HEK293 (cell line): ENCODE measurements around the gene NINJ2.

ENCODE experiments used
- CTCF ChIA-PET: fragments of 350-600 bp; formaldehyde crosslinking; extraction: SDS; loops from one replicate; lab custom pipeline; 2021; ENCODE audit warnings: antibody characterized with exemption; lab: Yijun Ruan, JAX
- POLR2A ChIA-PET: fragments of 300-600 bp; formaldehyde crosslinking; extraction: SDS; loops from one replicate; lab custom pipeline; 2020; ENCODE audit warnings: antibody characterized with exemption, inconsistent platforms; lab: Yijun Ruan, JAX
- H3K27ac ChIP-seq: fragments of 200-500 bp; sonication (Bioruptor generic); 2 replicates; pipeline ENCODE4 v1.5.1; 2014; ENCODE audit warnings: low read depth, low read length, control low read depth, inconsistent platforms; ENCODE audit errors: extremely low read depth
- H3K36me3 ChIP-seq, 2 experiments: fragments of 200-500 bp in 1 of 2; sonication (Bioruptor generic) in 1 of 2; 1 replicate in 1 of 2; 2 replicates in 1 of 2; pipeline ENCODE4 v1.5.1; 2014 to 2017; ENCODE audit warnings: inconsistent platforms in 2 of 2, low read length in 2 of 2; ENCODE audit not compliant: control insufficient read depth in 2 of 2, insufficient read depth in 1 of 2
- H3K4me1 ChIP-seq: fragments of 200-500 bp; sonication (Bioruptor generic); 2 replicates; pipeline ENCODE4 v1.5.1; 2014; ENCODE audit warnings: mild to moderate bottlenecking, low read length, inconsistent platforms; ENCODE audit not compliant: control insufficient read depth, insufficient read depth
- H3K4me3 ChIP-seq: 2 replicates; pipeline ENCODE4 v1.5.1; 2011; ENCODE audit warnings: low read depth, mild to moderate bottlenecking, control low read depth, low read length, moderate library complexity
- H3K9me3 ChIP-seq: fragments of 200-500 bp; sonication (Bioruptor generic); 2 replicates; pipeline ENCODE4 v1.5.1; 2014; ENCODE audit warnings: low read depth, low read length, inconsistent platforms; ENCODE audit not compliant: control insufficient read depth, insufficient read depth
- GLI2 ChIP-seq: fragments of 450-650 bp; formaldehyde crosslinking; IDR thresholded peaks from 2 replicates; pipeline ENCODE4; 2017; ENCODE audit warnings: missing biosample characterization, missing genetic modification characterization, low read depth, borderline replicate concordance
- GLIS2 ChIP-seq: fragments of 450-650 bp; formaldehyde crosslinking; IDR thresholded peaks from 2 replicates; pipeline ENCODE4 v1.5.1; 2016; ENCODE audit warnings: missing biosample characterization, missing genetic modification characterization
- PRDM6 ChIP-seq: fragments of 450-650 bp; formaldehyde crosslinking; IDR thresholded peaks from 2 replicates; pipeline ENCODE4 v1.5.1; 2017; ENCODE audit warnings: missing biosample characterization, missing genetic modification characterization
- SCRT2 ChIP-seq: fragments of 450-650 bp; formaldehyde crosslinking; IDR thresholded peaks from 2 replicates; pipeline ENCODE4 v1.5.1; 2016; ENCODE audit warnings: missing biosample characterization, missing genetic modification characterization
- ZIC2 ChIP-seq: fragments of 450-650 bp; formaldehyde crosslinking; IDR thresholded peaks from 2 replicates; pipeline ENCODE4 v1.5.1; 2016; ENCODE audit warnings: missing biosample characterization, missing genetic modification characterization
- ZNF121 ChIP-seq: fragments of 450-650 bp; formaldehyde crosslinking; IDR thresholded peaks from 2 replicates; pipeline ENCODE4 v1.5.1; 2016; ENCODE audit warnings: missing biosample characterization, missing genetic modification characterization
- ZNF280D ChIP-seq: fragments of 450-650 bp; formaldehyde crosslinking; IDR thresholded peaks from 2 replicates; pipeline ENCODE4 v1.5.1; 2016; ENCODE audit warnings: missing biosample characterization, missing genetic modification characterization
- ZNF341 ChIP-seq: fragments of 450-650 bp; formaldehyde crosslinking; IDR thresholded peaks from 2 replicates; pipeline ENCODE4; 2016; ENCODE audit warnings: low read depth, missing biosample characterization, missing genetic modification characterization
- ZNF350 ChIP-seq: fragments of 450-650 bp; formaldehyde crosslinking; IDR thresholded peaks from 2 replicates; pipeline ENCODE4 v1.5.0; 2017; ENCODE audit warnings: missing biosample characterization, mild to moderate bottlenecking, missing genetic modification characterization
- ZNF391 ChIP-seq: fragments of 450-650 bp; formaldehyde crosslinking; IDR thresholded peaks from 2 replicates; pipeline ENCODE4 v1.5.1; 2016; ENCODE audit warnings: low read depth, missing biosample characterization, missing genetic modification characterization, borderline replicate concordance
- ZNF501 ChIP-seq: fragments of 450-650 bp; formaldehyde crosslinking; IDR thresholded peaks from 2 replicates; pipeline ENCODE4 v1.5.1; 2016; ENCODE audit warnings: missing biosample characterization, missing genetic modification characterization
- ZNF548 ChIP-seq: fragments of 450-650 bp; formaldehyde crosslinking; IDR thresholded peaks from 2 replicates; pipeline ENCODE4 v1.5.1; 2016; ENCODE audit warnings: missing biosample characterization, missing genetic modification characterization
- ZNF555 ChIP-seq: fragments of 450-650 bp; formaldehyde crosslinking; conservative IDR thresholded peaks from 2 replicates; pipeline ENCODE4 v1.5.1; 2017; ENCODE audit warnings: missing biosample characterization, mild to moderate bottlenecking, missing genetic modification characterization, inconsistent platforms
- ZNF610 ChIP-seq: fragments of 450-650 bp; formaldehyde crosslinking; IDR thresholded peaks from 2 replicates; pipeline ENCODE4 v1.5.1; 2016; ENCODE audit warnings: missing biosample characterization, missing genetic modification characterization, borderline replicate concordance
- ZNF677 ChIP-seq: fragments of 450-650 bp; IDR thresholded peaks from 2 replicates; pipeline ENCODE4 v1.5.0; 2018; ENCODE audit warnings: missing biosample characterization, mild to moderate bottlenecking, missing genetic modification characterization, moderate library complexity
- ZSCAN30 ChIP-seq: fragments of 450-650 bp; IDR thresholded peaks from 2 replicates; pipeline ENCODE4 v1.5.1; 2018; ENCODE audit warnings: missing biosample characterization, mild to moderate bottlenecking, missing genetic modification characterization, moderate library complexity
- TF ChIP-seq, protein P1 (sequence below): fragments of 450-650 bp; formaldehyde crosslinking; IDR thresholded peaks from 2 replicates; pipeline ENCODE4 v1.5.1; 2016; ENCODE audit warnings: missing biosample characterization, missing genetic modification characterization, borderline replicate concordance
- TF ChIP-seq, protein P2 (sequence below): fragments of 450-650 bp; formaldehyde crosslinking; IDR thresholded peaks from 2 replicates; pipeline ENCODE4 v1.5.1; 2016; ENCODE audit warnings: missing biosample characterization, missing genetic modification characterization, borderline replicate concordance

Gene NINJ2

DNA sequence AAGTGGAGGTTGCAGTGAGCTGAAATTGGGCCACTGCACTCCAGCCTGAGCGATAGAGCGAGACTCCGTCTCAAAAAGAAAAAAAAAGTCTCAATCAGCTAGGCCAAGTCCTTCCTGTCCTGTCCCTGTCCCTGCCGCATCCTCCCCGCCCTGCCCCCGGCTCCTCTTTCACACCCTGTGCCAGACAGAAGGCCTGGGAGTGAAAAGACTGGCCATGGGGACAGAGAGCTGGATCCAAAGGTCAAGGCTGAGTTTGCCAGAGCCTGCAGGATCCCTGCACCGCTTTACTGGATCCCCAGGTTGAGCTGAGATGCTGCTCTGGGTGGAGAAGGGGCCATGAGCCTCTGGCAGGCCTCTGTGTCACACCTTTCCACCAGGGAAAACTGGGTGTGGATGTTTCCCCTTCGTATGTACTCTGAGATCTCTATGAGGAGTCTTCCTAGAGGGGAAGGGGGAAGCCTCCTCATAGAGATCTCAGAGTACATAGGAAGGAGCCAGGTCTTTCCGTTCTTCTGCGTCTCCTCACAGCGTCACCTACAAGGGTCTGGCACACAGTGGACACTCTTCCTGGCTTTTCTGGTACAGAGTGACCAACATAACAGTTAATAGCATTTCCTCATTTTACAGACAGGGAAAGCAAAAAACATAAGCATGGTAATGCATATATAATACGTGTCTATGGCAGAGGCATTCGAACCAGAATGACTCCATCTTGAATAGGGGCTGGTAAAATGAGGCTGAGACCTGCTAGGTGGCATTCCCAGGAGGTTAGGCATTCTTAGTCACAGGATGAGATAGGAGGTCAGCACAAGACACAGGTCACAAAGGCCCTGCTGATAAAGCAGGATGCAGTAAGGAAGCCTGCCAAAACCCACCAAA is 35.1 kb downstream of the NINJ2 start (continued):
- TF ChIP-seq, protein P1, sequence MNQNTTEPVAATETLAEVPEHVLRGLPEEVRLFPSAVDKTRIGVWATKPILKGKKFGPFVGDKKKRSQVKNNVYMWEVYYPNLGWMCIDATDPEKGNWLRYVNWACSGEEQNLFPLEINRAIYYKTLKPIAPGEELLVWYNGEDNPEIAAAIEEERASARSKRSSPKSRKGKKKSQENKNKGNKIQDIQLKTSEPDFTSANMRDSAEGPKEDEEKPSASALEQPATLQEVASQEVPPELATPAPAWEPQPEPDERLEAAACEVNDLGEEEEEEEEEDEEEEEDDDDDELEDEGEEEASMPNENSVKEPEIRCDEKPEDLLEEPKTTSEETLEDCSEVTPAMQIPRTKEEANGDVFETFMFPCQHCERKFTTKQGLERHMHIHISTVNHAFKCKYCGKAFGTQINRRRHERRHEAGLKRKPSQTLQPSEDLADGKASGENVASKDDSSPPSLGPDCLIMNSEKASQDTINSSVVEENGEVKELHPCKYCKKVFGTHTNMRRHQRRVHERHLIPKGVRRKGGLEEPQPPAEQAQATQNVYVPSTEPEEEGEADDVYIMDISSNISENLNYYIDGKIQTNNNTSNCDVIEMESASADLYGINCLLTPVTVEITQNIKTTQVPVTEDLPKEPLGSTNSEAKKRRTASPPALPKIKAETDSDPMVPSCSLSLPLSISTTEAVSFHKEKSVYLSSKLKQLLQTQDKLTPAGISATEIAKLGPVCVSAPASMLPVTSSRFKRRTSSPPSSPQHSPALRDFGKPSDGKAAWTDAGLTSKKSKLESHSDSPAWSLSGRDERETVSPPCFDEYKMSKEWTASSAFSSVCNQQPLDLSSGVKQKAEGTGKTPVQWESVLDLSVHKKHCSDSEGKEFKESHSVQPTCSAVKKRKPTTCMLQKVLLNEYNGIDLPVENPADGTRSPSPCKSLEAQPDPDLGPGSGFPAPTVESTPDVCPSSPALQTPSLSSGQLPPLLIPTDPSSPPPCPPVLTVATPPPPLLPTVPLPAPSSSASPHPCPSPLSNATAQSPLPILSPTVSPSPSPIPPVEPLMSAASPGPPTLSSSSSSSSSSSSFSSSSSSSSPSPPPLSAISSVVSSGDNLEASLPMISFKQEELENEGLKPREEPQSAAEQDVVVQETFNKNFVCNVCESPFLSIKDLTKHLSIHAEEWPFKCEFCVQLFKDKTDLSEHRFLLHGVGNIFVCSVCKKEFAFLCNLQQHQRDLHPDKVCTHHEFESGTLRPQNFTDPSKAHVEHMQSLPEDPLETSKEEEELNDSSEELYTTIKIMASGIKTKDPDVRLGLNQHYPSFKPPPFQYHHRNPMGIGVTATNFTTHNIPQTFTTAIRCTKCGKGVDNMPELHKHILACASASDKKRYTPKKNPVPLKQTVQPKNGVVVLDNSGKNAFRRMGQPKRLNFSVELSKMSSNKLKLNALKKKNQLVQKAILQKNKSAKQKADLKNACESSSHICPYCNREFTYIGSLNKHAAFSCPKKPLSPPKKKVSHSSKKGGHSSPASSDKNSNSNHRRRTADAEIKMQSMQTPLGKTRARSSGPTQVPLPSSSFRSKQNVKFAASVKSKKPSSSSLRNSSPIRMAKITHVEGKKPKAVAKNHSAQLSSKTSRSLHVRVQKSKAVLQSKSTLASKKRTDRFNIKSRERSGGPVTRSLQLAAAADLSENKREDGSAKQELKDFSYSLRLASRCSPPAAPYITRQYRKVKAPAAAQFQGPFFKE = no peak
- TF ChIP-seq ZNF548 (tag by site-specific recombination) = no peak
- no peak for TF ChIP-seq ZNF610 (tag by site-specific recombination)
- TF ChIP-seq ZNF350 = no peak

GRCh38 chr12:627285-627684 is 36.0 kb downstream of the NINJ2 start:
- Histone ChIP-seq H3K36me3 (no peaks in the 10 kb centered on the region), H3K4me3 (no peak overlapping the region), H3K4me1 (no peaks in the 10 kb centered on the region; the same call in 1 of the 2 replicates), H3K27ac (no peak overlapping the region), H3K9me3 (no peaks in the 10 kb centered on the region)
- CTCF ChIA-PET = no interaction called here
- POLR2A ChIA-PET = no interaction called here
- TF ChIP-seq ZNF555 (tag by site-specific recombination) = no peak
- no peak for TF ChIP-seq ZNF677 (tag by site-specific recombination)
- no peak for TF ChIP-seq GLI2 (tag by site-specific recombination)
- no peak for TF ChIP-seq GLIS2 (tag by site-specific recombination)

- CTCF ChIA-PET = no interaction called here
- no peak for TF ChIP-seq SCRT2
- TF ChIP-seq ZSCAN30 (tag by site-specific recombination) = no peak
- no peak for TF ChIP-seq PRDM6 (tag by site-specific recombination)
- no peak for TF ChIP-seq ZNF555 (tag by site-specific recombination)
- no peak for TF ChIP-seq ZIC2 (tag by site-specific recombination)
- no peak for TF ChIP-seq ZNF501 (tag by site-specific recombination)
- no peak for TF ChIP-seq ZNF391 (tag by site-specific recombination)
- TF ChIP-seq ZNF341 (tag by site-specific recombination) = no peak
- TF ChIP-seq ZNF280D (tag by site-specific recombination) = no peak
- no peak for TF ChIP-seq ZNF121 (tag by site-specific recombination)
- TF ChIP-seq, protein P2, sequence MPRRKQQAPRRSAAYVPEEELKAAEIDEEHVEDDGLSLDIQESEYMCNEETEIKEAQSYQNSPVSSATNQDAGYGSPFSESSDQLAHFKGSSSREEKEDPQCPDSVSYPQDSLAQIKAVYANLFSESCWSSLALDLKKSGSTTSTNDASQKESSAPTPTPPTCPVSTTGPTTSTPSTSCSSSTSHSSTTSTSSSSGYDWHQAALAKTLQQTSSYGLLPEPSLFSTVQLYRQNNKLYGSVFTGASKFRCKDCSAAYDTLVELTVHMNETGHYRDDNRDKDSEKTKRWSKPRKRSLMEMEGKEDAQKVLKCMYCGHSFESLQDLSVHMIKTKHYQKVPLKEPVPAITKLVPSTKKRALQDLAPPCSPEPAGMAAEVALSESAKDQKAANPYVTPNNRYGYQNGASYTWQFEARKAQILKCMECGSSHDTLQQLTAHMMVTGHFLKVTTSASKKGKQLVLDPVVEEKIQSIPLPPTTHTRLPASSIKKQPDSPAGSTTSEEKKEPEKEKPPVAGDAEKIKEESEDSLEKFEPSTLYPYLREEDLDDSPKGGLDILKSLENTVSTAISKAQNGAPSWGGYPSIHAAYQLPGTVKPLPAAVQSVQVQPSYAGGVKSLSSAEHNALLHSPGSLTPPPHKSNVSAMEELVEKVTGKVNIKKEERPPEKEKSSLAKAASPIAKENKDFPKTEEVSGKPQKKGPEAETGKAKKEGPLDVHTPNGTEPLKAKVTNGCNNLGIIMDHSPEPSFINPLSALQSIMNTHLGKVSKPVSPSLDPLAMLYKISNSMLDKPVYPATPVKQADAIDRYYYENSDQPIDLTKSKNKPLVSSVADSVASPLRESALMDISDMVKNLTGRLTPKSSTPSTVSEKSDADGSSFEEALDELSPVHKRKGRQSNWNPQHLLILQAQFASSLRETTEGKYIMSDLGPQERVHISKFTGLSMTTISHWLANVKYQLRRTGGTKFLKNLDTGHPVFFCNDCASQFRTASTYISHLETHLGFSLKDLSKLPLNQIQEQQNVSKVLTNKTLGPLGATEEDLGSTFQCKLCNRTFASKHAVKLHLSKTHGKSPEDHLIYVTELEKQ (tag by site-specific recombination) = no peak
Observed at GRCh38 chr12:625998-626397, 37.2 kb downstream of the NINJ2 start.

More at GRCh38 chr12:625998-626397, 37.2 kb downstream of the NINJ2 start:
- H3K9me3 ChIP-seq = no peaks in the 10 kb centered on the region
- H3K4me3 ChIP-seq = no peak overlapping the region
- no peak overlapping the region for H3K27ac ChIP-seq
- no peaks in the 10 kb centered on the region for H3K36me3 ChIP-seq
- POLR2A ChIA-PET = no interaction called here
- no peaks in the 10 kb centered on the region for H3K4me1 ChIP-seq
